A673 (cell line): Measurements from ENCODE around the gene MDH2. TPM values are rescaled to one million over a fixed set of nuclear protein-coding genes. Genes with fewer than 3 reads are reported as not detected.

Experiments used
- BruUV-seq: library from RNA; stranded (reverse); fragments of 400-500 nt; replicated peaks from 2 replicates; lab custom pipeline; 2021; lab: Mats Ljungman, UMichigan
- CTCF ChIA-PET: fragments of 300-600 bp; sonication (Branson Sonifier 250); formaldehyde crosslinking; loops from one replicate; lab custom pipeline; 2022; ENCODE audit warnings: antibody characterized with exemption; lab: Charles Lee
- POLR2A ChIA-PET: fragments of 300-600 bp; sonication (Branson Sonifier 250); formaldehyde crosslinking; loops from one replicate; lab custom pipeline; 2022; ENCODE audit warnings: antibody characterized with exemption; ENCODE audit not compliant: low non-redundant PET; lab: Charles Lee
- DNase-seq: peaks from one replicate; pipeline ENCODE4 v3.0.0-alpha.2; 2015; ENCODE audit warnings: low spot score
- H3K27ac ChIP-seq: fragments of 200-600 bp; sonication (generic); 2 replicates; pipeline ENCODE4 v1.5.1; 2016; ENCODE audit warnings: mixed run types, low read depth, mild to moderate bottlenecking, mixed read lengths, antibody characterized with exemption, low read length; ENCODE audit not compliant: poor library complexity, severe bottlenecking
- H3K27me3 ChIP-seq: fragments of 200-600 bp; sonication (generic); replicated peaks from 2 replicates; pipeline ENCODE4 v1.6.1; 2017; ENCODE audit warnings: mixed run types, low read depth, mild to moderate bottlenecking, mixed read lengths, antibody characterized with exemption, low read length; ENCODE audit not compliant: insufficient read depth, poor library complexity
- H3K36me3 ChIP-seq: fragments of 200-600 bp; sonication (generic); 2 replicates; pipeline ENCODE4 v1.6.1; 2016; ENCODE audit warnings: mixed run types, mild to moderate bottlenecking, mixed read lengths, antibody characterized with exemption, low read length; ENCODE audit not compliant: insufficient read depth, poor library complexity, severe bottlenecking
- H3K4me1 ChIP-seq: fragments of 200-600 bp; sonication (generic); 2 replicates; pipeline ENCODE4 v1.6.1; 2017; ENCODE audit warnings: mixed run types, mild to moderate bottlenecking, mixed read lengths, antibody characterized with exemption, low read length; ENCODE audit not compliant: insufficient read depth, poor library complexity, severe bottlenecking
- H3K4me3 ChIP-seq: fragments of 200-600 bp; sonication (generic); 2 replicates; pipeline ENCODE4 v1.5.1; 2016; ENCODE audit warnings: low read depth, mixed run types, mild to moderate bottlenecking, mixed read lengths, low read length; ENCODE audit not compliant: poor library complexity, severe bottlenecking
- H3K9me3 ChIP-seq: fragments of 200-600 bp; sonication (generic); 2 replicates; pipeline ENCODE4 v1.6.1; 2016; ENCODE audit warnings: mixed run types, low read depth, mild to moderate bottlenecking, mixed read lengths, antibody characterized with exemption, low read length; ENCODE audit not compliant: poor library complexity, severe bottlenecking
- EZH2 ChIP-seq: fragments of 200-600 bp; sonication (generic); IDR thresholded peaks from 2 replicates; pipeline ENCODE4 v1.6.1; 2017; ENCODE audit warnings: borderline replicate concordance, low read depth, mild to moderate bottlenecking, mixed read lengths, antibody characterized with exemption, low read length; ENCODE audit not compliant: poor library complexity, severe bottlenecking
- intact Hi-C: fragments of 100-400 bp; cut with micrococcal nuclease; formaldehyde crosslinking; loops from one replicate; pipeline ENCODE4 v1.10.0; 2022; ENCODE audit not compliant: unreplicated experiment
- total RNA-seq: library from RNA; stranded (reverse); gene quantifications from 2 replicates; pipeline ENCODE4 v1.2.3, GENCODE V29; 2021
- TF ChIP-seq, protein P1 (sequence below): fragments of 300-800, 200-600 bp; sonication (generic); conservative IDR thresholded peaks from 2 replicates; pipeline ENCODE4 v1.5.1; 2017; ENCODE audit warnings: low read depth, mild to moderate bottlenecking, antibody characterized with exemption, low read length, moderate library complexity, mixed read lengths

The MDH2 gene
- total RNA-seq, 1 experiment from 2014 or later: 316 TPM

- no peak for TF ChIP-seq EZH2
- TF ChIP-seq, protein P1, sequence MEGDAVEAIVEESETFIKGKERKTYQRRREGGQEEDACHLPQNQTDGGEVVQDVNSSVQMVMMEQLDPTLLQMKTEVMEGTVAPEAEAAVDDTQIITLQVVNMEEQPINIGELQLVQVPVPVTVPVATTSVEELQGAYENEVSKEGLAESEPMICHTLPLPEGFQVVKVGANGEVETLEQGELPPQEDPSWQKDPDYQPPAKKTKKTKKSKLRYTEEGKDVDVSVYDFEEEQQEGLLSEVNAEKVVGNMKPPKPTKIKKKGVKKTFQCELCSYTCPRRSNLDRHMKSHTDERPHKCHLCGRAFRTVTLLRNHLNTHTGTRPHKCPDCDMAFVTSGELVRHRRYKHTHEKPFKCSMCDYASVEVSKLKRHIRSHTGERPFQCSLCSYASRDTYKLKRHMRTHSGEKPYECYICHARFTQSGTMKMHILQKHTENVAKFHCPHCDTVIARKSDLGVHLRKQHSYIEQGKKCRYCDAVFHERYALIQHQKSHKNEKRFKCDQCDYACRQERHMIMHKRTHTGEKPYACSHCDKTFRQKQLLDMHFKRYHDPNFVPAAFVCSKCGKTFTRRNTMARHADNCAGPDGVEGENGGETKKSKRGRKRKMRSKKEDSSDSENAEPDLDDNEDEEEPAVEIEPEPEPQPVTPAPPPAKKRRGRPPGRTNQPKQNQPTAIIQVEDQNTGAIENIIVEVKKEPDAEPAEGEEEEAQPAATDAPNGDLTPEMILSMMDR: no peak
- peaks cover 6% of the 10 kb centered on the region for H3K4me1 ChIP-seq
- intact Hi-C loops: no loop called here
- no peak for DNase-seq
- no peaks in the 10 kb centered on the region for H3K27me3 ChIP-seq
- no TSS peak for BruUV-seq
- H3K9me3 ChIP-seq: no peaks in the 10 kb centered on the region
- no peak overlapping the region for H3K27ac ChIP-seq
- H3K36me3 ChIP-seq: peaks cover 56% of the 10 kb centered on the region
- H3K4me3 ChIP-seq: no peak overlapping the region
- POLR2A ChIA-PET: no interaction called here
- CTCF ChIA-PET: no interaction called here
These were observed 5.6 kb downstream of the MDH2 start for GRCh38 chr7:76053461-76053860.

- Histone ChIP-seq H3K27me3 (no peaks in the 10 kb centered on the region), H3K4me3 (no peak overlapping the region), H3K4me1 (peaks cover under 1% of the 10 kb centered on the region), H3K9me3 (no peaks in the 10 kb centered on the region), H3K36me3 (peaks cover 66% of the 10 kb centered on the region), H3K27ac (no peak overlapping the region)
- TF ChIP-seq EZH2: no peak
- TF ChIP-seq, protein P1: no peak
- CTCF ChIA-PET: no interaction called here
- intact Hi-C loops: no loop called here
- no TSS peak for BruUV-seq
- no peak for DNase-seq
- POLR2A ChIA-PET: no interaction called here
These were observed 6.5 kb downstream of the MDH2 start for GRCh38 chr7:76054123-76055120.

DNA sequence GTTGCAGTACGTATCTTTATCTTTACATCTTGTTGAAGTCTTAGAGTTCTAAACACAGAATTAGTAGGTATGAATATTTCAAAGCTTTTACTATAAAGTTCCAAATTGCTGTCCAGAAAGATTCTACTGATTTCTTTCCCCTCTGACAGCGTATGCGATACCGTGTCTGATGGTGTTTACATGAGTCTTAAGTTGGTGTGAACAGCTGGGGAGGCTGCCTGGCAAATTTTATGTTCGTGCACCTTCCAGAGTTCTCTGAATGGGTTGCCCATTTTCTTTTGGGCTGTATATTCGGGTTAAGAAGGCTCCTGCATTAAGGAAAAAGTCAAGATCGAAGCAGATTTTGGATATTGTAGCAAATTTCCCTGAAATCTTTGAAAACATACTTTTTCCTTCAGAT lies 8.3 kb downstream of the MDH2 start:
- no peak for DNase-seq
- CTCF ChIA-PET: no interaction called here
- no peak overlapping the region for H3K27ac ChIP-seq
- no TSS peak for BruUV-seq
- H3K4me1 ChIP-seq: no peaks in the 10 kb centered on the region
- POLR2A ChIA-PET: no interaction called here
- no peak for TF ChIP-seq EZH2
- TF ChIP-seq, protein P1: no peak
- peaks cover 84% of the 10 kb centered on the region for H3K36me3 ChIP-seq
- no peaks in the 10 kb centered on the region for H3K27me3 ChIP-seq
- H3K9me3 ChIP-seq: no peaks in the 10 kb centered on the region
- H3K4me3 ChIP-seq: no peak overlapping the region
- intact Hi-C loops: no loop called here
